HEK293 (cell line): Measurements from ENCODE around the gene BICC1.

Experiments
- CTCF ChIA-PET: fragments of 350-600 bp; formaldehyde crosslinking; extraction: SDS; loops from one replicate; lab custom pipeline; 2021; ENCODE audit warnings: antibody characterized with exemption; lab: Yijun Ruan, JAX
- POLR2A ChIA-PET: fragments of 300-600 bp; formaldehyde crosslinking; extraction: SDS; loops from one replicate; lab custom pipeline; 2020; ENCODE audit warnings: antibody characterized with exemption, inconsistent platforms; lab: Yijun Ruan, JAX
- H3K27ac ChIP-seq: fragments of 200-500 bp; sonication (Bioruptor generic); 2 replicates; pipeline ENCODE4 v1.5.1; 2014; ENCODE audit warnings: low read depth, low read length, control low read depth, inconsistent platforms; ENCODE audit errors: extremely low read depth
- H3K36me3 ChIP-seq, 2 experiments: fragments of 200-500 bp in 1 of 2; sonication (Bioruptor generic) in 1 of 2; 1 replicate in 1 of 2; 2 replicates in 1 of 2; pipeline ENCODE4 v1.5.1; 2014 to 2017; ENCODE audit warnings: inconsistent platforms in 2 of 2, low read length in 2 of 2; ENCODE audit not compliant: control insufficient read depth in 2 of 2, insufficient read depth in 1 of 2
- H3K4me1 ChIP-seq: fragments of 200-500 bp; sonication (Bioruptor generic); 2 replicates; pipeline ENCODE4 v1.5.1; 2014; ENCODE audit warnings: mild to moderate bottlenecking, low read length, inconsistent platforms; ENCODE audit not compliant: control insufficient read depth, insufficient read depth
- H3K4me3 ChIP-seq: 2 replicates; pipeline ENCODE4 v1.5.1; 2011; ENCODE audit warnings: low read depth, mild to moderate bottlenecking, control low read depth, low read length, moderate library complexity
- H3K9me3 ChIP-seq: fragments of 200-500 bp; sonication (Bioruptor generic); 2 replicates; pipeline ENCODE4 v1.5.1; 2014; ENCODE audit warnings: low read depth, low read length, inconsistent platforms; ENCODE audit not compliant: control insufficient read depth, insufficient read depth
- RBAK ChIP-seq: fragments of 450-650 bp; formaldehyde crosslinking; IDR thresholded peaks from 2 replicates; pipeline ENCODE4 v1.5.1; 2016; ENCODE audit warnings: missing biosample characterization, missing genetic modification characterization
- TRIM28 ChIP-seq: IDR thresholded peaks from 2 replicates; pipeline ENCODE4 v1.6.1; 2011; ENCODE audit warnings: low read length, control low read depth, borderline replicate concordance
- YY1 ChIP-seq: fragments of 450-650 bp; formaldehyde crosslinking; IDR thresholded peaks from 2 replicates; pipeline ENCODE4 v1.5.1; 2018; ENCODE audit warnings: missing biosample characterization, missing genetic modification characterization
- ZBTB17 ChIP-seq: fragments of 450-650 bp; formaldehyde crosslinking; IDR thresholded peaks from 2 replicates; pipeline ENCODE4 v1.5.1; 2016; ENCODE audit warnings: missing biosample characterization, missing genetic modification characterization
- ZEB2 ChIP-seq: fragments of 450-650 bp; formaldehyde crosslinking; IDR thresholded peaks from 2 replicates; pipeline ENCODE4 v1.5.1; 2016; ENCODE audit warnings: missing biosample characterization, missing genetic modification characterization
- ZNF24 ChIP-seq: fragments of 450-650 bp; formaldehyde crosslinking; IDR thresholded peaks from 2 replicates; pipeline ENCODE4 v1.5.1; 2016; ENCODE audit warnings: missing biosample characterization, missing genetic modification characterization
- ZNF266 ChIP-seq: fragments of 450-650 bp; formaldehyde crosslinking; IDR thresholded peaks from 2 replicates; pipeline ENCODE4 v1.5.1; 2016; ENCODE audit warnings: missing biosample characterization, missing genetic modification characterization, low read depth
- ZNF350 ChIP-seq: fragments of 450-650 bp; formaldehyde crosslinking; IDR thresholded peaks from 2 replicates; pipeline ENCODE4 v1.5.0; 2017; ENCODE audit warnings: missing biosample characterization, mild to moderate bottlenecking, missing genetic modification characterization
- ZNF354C ChIP-seq: fragments of 450-650 bp; formaldehyde crosslinking; IDR thresholded peaks from 2 replicates; pipeline ENCODE4 v1.5.1; 2016; ENCODE audit warnings: missing biosample characterization, missing genetic modification characterization, low read depth, borderline replicate concordance
- ZNF501 ChIP-seq: fragments of 450-650 bp; formaldehyde crosslinking; IDR thresholded peaks from 2 replicates; pipeline ENCODE4 v1.5.1; 2016; ENCODE audit warnings: missing biosample characterization, missing genetic modification characterization
- ZNF585B ChIP-seq: fragments of 450-650 bp; formaldehyde crosslinking; IDR thresholded peaks from 2 replicates; pipeline ENCODE4 v1.5.1; 2016; ENCODE audit warnings: missing biosample characterization, missing genetic modification characterization
- ZNF624 ChIP-seq: fragments of 450-650 bp; formaldehyde crosslinking; IDR thresholded peaks from 2 replicates; pipeline ENCODE4 v1.5.1; 2017; ENCODE audit warnings: missing biosample characterization, missing genetic modification characterization
- ZNF677 ChIP-seq: fragments of 450-650 bp; IDR thresholded peaks from 2 replicates; pipeline ENCODE4 v1.5.0; 2018; ENCODE audit warnings: missing biosample characterization, mild to moderate bottlenecking, missing genetic modification characterization, moderate library complexity
- ZNF76 ChIP-seq: fragments of 450-650 bp; formaldehyde crosslinking; IDR thresholded peaks from 2 replicates; pipeline ENCODE4; 2016; ENCODE audit warnings: low read depth, missing biosample characterization, missing genetic modification characterization, borderline replicate concordance
- ZNF843 ChIP-seq: fragments of 450-650 bp; formaldehyde crosslinking; IDR thresholded peaks from 2 replicates; pipeline ENCODE4 v1.5.1; 2016; ENCODE audit warnings: missing biosample characterization, missing genetic modification characterization
- TF ChIP-seq, protein P1 (sequence below): fragments of 450-650 bp; formaldehyde crosslinking; IDR thresholded peaks from 2 replicates; pipeline ENCODE4 v1.5.1; 2016; ENCODE audit warnings: missing biosample characterization, missing genetic modification characterization
- TF ChIP-seq, protein P2 (sequence below): fragments of 450-650 bp; formaldehyde crosslinking; IDR thresholded peaks from 2 replicates; pipeline ENCODE4 v1.5.1; 2016; ENCODE audit warnings: missing biosample characterization, missing genetic modification characterization
- TF ChIP-seq, protein P3 (sequence below): fragments of 450-650 bp; formaldehyde crosslinking; IDR thresholded peaks from 2 replicates; pipeline ENCODE4 v1.5.1; 2016; ENCODE audit warnings: missing biosample characterization, missing genetic modification characterization
- TF ChIP-seq, protein P4 (sequence below): fragments of 450-650 bp; formaldehyde crosslinking; IDR thresholded peaks from 2 replicates; pipeline ENCODE4 v1.5.1; 2017; ENCODE audit warnings: missing biosample characterization, missing genetic modification characterization

Gene BICC1

DNA sequence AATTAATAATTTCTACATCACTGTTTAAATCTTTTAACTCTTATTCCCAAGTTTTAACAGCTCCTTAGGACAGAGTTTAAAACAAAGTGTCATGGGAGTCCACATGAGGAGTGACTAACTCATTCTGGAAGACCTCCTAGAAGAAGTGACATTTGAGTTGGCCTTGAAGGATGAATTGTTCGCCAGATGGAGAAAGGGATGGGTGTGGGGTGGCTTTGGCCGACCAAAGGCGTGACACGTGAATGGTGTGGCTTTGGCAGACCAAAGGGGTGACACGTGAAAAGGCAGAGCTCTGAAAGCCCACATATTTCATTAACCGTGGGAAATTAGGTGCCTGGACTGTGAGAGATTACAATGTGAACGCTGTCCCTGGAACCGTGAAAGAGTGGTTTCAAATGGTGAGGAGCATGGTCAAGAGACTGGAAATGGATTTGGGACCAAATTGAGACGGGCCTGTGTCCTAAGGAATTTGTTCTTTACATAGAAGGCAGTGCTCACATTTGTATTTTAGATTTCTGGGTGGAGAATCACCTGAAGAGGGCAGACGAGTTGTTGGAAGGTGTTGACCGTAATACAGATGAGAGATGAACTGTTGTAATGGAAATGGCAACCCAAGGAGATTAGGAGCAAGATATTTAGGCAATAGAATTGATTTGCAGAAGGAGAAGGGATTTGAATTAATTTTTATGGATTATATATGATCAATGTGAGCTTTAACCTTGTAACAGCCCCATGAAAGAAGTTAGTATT, 228.1 kb downstream of the BICC1 start:
- CTCF ChIA-PET, result interaction anchor here (1.2 kb wide), 1 partner anchor 210 kb away, joined by 4 read pairs; no protein-coding TSS in a partner anchor
- no peak for TF ChIP-seq ZNF354C (tag by site-specific recombination)
- Histone ChIP-seq H3K27ac (no peak overlapping the region), H3K9me3 (no peaks in the 10 kb centered on the region), H3K36me3 (no peaks in the 10 kb centered on the region), H3K4me3 (no peak overlapping the region), H3K4me1 (peaks cover 3% of the 10 kb centered on the region; the same call in 1 of the 2 replicates)
- POLR2A ChIA-PET, result no interaction called here

DNA sequence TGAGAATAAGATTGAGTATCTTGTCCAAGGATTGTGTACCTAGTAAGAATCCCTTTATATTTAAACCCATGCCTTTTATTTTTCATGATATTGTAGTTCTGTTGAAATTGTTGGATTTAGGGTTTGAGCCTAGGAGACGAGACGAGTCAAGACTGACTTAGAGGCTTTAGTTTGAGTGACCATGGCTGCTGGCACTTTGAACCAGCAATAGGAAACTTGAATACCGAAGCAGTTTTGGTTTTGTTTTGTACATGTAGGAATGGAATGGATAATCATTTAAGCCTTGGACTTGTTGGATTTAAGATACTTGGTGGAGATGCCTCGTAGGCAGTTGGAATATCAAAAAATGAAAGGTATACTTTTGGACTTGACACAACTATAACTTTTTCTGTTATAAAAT, 229.0 kb downstream of the BICC1 start:
- H3K4me1 ChIP-seq, result peaks cover 3% of the 10 kb centered on the region; the same call in 1 of the 2 replicates
- no peak overlapping the region for H3K27ac ChIP-seq
- no peak overlapping the region for H3K4me3 ChIP-seq
- POLR2A ChIA-PET, result interaction anchor here (0.7 kb wide), 1 partner anchor 42 kb away, joined by 5 read pairs; no protein-coding TSS in a partner anchor
- CTCF ChIA-PET, result interaction anchor here (0.6 kb wide), 1 partner anchor 264 kb away, joined by 3 read pairs; no protein-coding TSS in a partner anchor
- no peaks in the 10 kb centered on the region for H3K36me3 ChIP-seq
- no peaks in the 10 kb centered on the region for H3K9me3 ChIP-seq
- no peak for TF ChIP-seq ZNF843 (tag by site-specific recombination)
- no peak for TF ChIP-seq ZBTB17
- TF ChIP-seq, protein P1, sequence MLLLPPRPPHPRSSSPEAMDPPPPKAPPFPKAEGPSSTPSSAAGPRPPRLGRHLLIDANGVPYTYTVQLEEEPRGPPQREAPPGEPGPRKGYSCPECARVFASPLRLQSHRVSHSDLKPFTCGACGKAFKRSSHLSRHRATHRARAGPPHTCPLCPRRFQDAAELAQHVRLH (tag by site-specific recombination), result no peak
- TF ChIP-seq TRIM28, result no peak
- TF ChIP-seq ZNF76, result no peak
- TF ChIP-seq ZNF354C (tag by site-specific recombination), result no peak
- no peak for TF ChIP-seq ZNF677 (tag by site-specific recombination)
- TF ChIP-seq ZNF585B (tag by site-specific recombination), result no peak
- TF ChIP-seq ZNF24 (tag by site-specific recombination), result no peak
- no peak for TF ChIP-seq ZNF624 (tag by site-specific recombination)
- TF ChIP-seq, protein P2, sequence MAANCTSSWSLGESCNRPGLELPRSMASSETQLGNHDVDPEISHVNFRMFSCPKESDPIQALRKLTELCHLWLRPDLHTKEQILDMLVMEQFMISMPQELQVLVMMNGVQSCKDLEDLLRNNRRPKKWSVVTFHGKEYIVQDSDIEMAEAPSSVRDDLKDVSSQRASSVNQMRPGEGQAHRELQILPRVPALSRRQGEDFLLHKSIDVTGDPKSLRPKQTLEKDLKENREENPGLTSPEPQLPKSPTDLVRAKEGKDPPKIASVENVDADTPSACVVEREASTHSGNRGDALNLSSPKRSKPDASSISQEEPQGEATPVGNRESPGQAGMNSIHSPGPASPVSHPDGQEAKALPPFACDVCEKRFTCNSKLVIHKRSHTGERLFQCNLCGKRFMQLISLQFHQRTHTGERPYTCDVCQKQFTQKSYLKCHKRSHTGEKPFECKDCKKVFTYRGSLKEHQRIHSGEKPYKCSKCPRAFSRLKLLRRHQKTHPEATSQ (tag by site-specific recombination), result no peak
- TF ChIP-seq RBAK (tag by site-specific recombination), result no peak
- no peak for TF ChIP-seq YY1 (tag by site-specific recombination)
- no peak for TF ChIP-seq ZNF350
- TF ChIP-seq, protein P3, sequence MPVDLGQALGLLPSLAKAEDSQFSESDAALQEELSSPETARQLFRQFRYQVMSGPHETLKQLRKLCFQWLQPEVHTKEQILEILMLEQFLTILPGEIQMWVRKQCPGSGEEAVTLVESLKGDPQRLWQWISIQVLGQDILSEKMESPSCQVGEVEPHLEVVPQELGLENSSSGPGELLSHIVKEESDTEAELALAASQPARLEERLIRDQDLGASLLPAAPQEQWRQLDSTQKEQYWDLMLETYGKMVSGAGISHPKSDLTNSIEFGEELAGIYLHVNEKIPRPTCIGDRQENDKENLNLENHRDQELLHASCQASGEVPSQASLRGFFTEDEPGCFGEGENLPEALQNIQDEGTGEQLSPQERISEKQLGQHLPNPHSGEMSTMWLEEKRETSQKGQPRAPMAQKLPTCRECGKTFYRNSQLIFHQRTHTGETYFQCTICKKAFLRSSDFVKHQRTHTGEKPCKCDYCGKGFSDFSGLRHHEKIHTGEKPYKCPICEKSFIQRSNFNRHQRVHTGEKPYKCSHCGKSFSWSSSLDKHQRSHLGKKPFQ, result no peak
- TF ChIP-seq ZNF266 (tag by site-specific recombination), result no peak
- no peak for TF ChIP-seq ZNF501 (tag by site-specific recombination)

DNA sequence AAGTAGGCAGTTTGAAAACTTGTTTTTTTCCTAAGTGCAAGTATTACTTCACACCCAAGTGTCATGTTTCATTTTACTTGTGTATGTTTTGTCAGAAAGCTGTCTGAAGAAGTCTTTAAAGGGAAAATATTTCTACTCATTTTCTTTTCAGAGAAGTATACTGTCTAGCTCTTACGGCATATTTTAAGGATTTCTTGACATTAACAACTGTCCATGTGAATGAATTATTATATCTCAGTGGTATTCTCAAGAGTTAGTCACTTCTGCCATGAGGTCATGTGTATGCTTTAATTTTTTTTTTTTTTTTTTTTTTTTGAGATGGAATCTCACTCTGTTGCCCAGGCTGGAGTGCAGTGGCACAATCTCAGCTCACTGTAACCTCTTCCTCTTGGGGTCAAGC, 229.5 kb downstream of the BICC1 start:
- ChIA-PET CTCF (interaction anchor here (0.6 kb wide), 1 partner anchor 264 kb away, joined by 3 read pairs; no protein-coding TSS in a partner anchor), POLR2A (interaction anchor here (0.6 to 0.7 kb wide), 2 partner anchors 41 to 101 kb away, joined by 5 read pairs; no protein-coding TSS in a partner anchor)
- Histone ChIP-seq H3K9me3 (no peaks in the 10 kb centered on the region), H3K4me1 (peaks cover 3% of the 10 kb centered on the region; the same call in 1 of the 2 replicates), H3K36me3 (no peaks in the 10 kb centered on the region), H3K27ac (no peak overlapping the region), H3K4me3 (no peak overlapping the region)
- no peak for TF ChIP-seq ZEB2 (tag by site-specific recombination)
- TF ChIP-seq, protein P4, sequence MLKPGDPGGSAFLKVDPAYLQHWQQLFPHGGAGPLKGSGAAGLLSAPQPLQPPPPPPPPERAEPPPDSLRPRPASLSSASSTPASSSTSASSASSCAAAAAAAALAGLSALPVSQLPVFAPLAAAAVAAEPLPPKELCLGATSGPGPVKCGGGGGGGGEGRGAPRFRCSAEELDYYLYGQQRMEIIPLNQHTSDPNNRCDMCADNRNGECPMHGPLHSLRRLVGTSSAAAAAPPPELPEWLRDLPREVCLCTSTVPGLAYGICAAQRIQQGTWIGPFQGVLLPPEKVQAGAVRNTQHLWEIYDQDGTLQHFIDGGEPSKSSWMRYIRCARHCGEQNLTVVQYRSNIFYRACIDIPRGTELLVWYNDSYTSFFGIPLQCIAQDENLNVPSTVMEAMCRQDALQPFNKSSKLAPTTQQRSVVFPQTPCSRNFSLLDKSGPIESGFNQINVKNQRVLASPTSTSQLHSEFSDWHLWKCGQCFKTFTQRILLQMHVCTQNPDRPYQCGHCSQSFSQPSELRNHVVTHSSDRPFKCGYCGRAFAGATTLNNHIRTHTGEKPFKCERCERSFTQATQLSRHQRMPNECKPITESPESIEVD (tag by site-specific recombination), result 0 out of 2 replicates have a peak, but pooled peaks have one; percentile 11
